ENCODE measurements around the gene CCDC18. TPM values are rescaled to one million over a fixed set of nuclear protein-coding genes. Genes with fewer than 3 reads are reported as not detected.
"Not testable (repeated sequence)": the region's sequence is repeated elsewhere in the genome, so short reads cannot be mapped to it uniquely, and the experiment has no call there.

CCDC18 gene
- total RNA-seq, 1 donor from 2014 or later = 2.2 TPM

DNA sequence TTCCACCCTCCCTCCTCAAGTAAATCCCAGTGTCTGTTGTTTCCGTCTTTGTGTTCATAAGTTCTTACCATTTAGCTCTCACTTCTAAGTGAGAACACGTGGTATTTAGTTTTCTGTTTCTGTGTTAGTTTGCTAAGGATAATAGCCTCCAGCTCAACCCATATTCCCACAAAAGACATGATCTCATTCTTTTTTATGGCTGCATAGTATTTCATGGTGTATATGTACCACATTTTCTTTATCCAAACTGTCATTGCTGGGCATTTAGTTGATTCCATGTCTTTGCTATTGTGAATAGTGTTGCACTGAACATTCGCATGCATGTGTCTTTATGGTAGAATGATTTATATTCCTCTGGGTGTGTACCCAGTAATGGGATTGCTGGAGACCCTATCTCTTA, 5.9 kb upstream of the CCDC18 start:
- not testable (repeated sequence) for DNase-seq (ENCODE audit: low read depth)

DNA sequence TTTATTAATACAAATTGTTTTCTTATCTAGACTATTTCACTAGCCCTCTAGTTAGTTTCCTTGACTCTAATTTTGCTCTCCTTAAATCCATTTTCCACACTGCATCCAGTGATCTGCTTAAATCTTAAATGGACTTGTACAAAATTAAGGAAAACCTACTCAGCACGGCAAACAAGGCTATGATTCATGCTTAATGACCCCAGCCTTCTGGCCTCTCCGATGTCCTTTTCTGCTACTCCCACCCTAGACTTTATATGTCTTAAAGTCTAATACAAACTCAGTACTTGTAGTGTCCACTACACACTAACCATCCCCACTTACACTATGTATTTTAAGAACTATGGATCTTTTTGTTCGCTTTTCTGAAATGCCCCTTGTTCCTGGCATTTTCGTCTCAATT, 2.5 kb upstream of the CCDC18 start:
- DNase-seq (ENCODE audit: low read depth) = peak; percentile 8

DNA sequence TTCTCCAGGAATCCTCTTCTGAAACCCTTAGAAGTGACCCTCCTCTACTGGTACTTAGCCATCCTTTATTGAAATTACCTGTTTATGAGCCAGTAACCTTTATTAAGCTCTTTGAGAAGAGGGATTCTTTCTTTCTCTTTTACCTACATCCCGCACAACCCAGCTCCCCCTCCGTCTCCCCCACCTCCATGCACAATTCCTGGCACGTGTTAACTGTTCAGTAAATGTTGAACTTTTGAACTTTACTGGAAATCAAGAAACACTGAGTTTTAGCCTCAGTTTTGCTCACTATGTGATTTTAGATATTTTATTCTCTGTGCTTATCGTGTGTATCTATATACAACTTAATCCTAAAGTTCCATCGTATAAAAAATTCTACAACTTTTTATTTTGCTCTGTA, 2.1 kb upstream of the CCDC18 start:
- DNase-seq (ENCODE audit: low read depth) = no peak

DNA sequence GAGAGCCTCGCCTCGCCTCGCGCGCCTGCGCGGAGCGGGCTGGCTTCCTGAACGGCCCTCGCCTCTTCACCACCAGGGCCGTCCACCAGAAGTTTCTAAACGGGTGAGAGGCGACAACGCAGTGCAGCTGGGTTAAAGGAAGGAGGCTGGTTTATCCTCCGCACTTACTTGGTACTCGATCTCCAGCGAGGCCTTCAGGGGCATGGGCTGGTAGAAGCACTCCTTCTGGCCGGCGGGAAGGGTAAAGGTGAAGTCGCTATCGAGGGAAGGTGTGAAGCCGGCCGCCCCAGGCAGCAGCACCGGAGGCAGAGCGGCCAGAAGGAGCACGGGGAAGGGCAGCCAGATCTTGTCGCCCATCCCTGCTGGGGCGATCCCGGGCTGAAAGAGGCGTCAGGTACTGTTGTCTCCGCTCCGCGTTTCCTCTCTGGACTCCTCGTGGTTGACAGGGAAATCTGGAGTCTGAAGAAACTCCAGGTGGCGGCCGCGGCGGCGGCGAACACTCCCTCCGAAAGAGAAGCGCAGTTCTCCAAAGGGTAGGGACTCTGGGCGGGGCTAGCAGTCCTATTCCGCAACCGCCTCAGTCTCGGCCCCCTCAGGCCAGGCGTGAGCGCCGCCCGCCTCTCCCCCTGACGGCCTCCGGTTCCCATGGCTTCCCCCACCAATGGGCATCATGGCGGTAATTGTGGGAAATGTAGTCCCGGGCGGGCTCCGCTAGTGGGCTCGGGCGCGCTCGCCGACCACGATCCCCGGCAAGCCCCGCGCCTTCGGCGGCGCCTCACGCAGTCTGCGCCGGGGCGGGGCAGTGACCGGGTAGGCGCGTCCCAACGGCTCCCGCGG, 420 bp upstream of the CCDC18 start, which contains the start of gene TMED5:
Gene TMED5, minus strand, starts transcription at position 528 of the 837 bp plus-strand sequence. Its CDS starts 171 bp downstream, at position 357.
- DNase-seq (ENCODE audit: low read depth) = peak; percentile 99

DNA sequence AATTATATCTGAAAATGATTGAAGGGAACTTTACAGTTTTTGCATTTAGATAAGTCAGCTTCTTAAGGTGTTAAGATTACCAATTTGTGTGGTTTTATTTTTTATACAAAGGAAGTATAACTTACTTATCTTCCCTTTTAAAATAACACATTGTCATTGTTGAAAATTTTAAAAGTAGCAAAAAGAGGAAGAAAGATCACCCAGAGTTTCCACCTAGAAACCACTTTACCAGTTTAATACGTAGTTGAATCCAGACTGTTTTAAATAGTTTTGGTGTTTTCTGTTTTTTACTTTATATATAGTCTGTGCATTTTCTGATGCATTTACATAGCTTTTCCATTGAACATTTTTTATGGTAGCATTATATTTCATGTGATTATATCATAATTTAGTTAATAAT, 6.1 kb downstream of the CCDC18 start:
- DNase-seq (ENCODE audit: low read depth) = no peak

DNA sequence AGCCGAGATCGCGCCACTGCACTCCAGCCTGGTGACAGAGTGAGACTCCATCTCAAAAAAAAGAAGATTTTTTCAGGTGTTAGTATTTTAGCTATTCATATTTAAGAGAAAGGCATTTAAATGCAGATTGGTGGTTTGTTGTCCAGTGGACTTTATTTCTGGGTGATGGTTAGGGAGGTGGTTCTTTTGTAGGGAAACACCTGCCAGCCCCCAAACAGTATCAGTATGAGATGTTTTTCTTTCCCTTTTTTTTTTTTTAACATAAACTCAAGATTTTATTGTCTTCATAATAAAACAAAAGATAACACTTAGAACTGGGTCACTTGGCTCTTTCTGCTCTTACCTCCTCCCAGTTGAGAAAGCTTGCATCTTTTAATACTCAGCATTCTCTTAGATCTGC, 9.9 kb downstream of the CCDC18 start:
- DNase-seq (ENCODE audit: low read depth) = no peak

DNA sequence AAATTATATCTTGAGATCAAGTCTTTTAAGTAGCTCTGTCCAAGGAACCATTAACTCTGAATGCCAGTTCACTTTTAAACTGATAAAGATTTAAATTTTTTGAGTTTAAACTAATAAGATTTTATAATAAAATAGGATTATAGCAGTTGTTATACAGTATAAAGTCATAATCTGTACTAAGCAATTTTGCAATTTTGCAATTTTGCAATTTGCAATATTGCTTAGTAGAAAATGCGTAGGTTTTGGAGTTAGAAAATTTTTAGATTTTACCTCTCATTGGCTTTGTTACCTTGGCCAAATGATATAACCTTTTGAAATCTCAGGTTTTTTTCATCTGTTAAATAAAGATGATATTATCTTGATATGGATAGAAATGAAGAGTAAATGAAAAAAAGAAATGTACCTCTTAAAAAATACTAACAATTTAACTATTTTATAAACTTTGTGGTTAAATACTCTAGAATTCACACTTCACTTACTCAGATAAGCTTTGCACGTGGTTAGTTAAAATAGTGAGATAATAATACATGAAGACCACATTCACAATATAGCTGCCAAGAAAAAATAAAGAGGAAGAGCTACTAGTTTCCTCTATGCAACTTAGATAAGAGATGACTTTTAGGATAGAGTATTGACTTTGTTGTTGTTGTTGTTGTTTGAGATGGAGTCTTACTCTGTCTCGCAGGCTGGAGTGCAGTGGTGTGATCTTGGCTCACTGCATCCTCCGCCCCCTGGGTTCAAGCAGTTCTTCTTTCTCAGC, 13.9 kb downstream of the CCDC18 start:
- DNase-seq (ENCODE audit: low read depth) = no peak

DNA sequence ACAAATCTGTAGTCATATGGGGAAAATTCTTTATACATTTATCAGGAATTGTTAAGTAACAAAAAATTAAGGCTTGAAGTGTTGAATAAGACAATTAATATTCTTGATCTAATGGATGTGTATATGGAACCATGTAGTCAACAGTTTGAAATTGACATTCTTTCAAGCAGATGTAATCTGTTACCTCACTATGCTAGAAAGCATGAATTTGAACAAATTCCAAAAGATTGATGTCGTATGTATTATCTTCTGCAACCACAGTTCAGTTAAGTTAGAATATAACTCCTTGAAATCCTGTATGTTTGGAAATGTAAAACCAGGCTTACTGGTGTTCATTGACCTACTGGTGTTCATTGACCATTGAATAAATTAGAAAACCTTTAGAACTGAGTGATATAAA, 16.1 kb downstream of the CCDC18 start:
- no peak for DNase-seq (ENCODE audit: low read depth)

DNA sequence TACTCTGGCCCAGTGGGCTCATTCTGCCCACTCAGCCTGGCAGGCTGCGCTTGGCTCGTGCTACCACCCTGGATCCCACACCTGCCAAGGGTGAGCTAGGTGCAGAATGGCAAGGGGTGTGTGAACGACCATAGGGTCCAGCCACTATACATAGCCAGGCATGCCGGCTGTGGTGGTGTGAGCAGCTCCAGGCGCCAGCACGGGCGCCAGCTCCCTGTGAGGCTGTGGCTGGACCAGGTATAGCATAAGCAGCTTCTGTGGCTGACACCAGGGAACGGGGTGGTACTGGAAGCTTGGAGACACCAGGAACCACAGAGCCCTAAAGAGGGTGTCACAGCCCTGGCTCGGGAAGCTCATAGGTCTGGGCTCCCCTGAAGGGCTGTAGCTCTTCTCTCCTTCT, 18.6 kb downstream of the CCDC18 start:
- no peak for DNase-seq (ENCODE audit: low read depth)

DNA sequence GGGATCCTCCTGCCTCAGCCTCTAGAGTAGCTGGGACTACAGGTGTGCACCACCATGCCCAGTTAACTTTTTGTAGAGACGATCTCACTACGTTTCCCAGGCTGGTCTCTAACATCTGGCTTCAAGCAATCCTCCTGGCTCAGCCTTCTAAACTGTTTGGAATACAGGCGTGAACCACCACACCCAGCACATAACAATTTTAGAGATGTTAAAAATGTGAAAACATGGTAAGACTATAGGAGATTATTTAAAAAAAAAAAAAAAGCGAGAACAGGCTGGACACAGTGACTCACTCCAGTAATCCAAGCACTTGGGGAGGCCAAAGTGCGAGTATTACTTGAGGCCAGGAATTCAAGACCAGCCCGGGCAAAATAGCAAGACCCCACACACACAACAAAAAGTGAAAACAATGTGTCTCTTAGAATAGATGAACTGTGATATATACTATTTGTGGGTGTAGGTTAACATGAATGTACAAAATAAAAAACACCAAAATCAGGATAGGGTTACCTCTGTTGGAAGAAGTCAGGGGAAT, 19.6 kb downstream of the CCDC18 start:
- DNase-seq (ENCODE audit: low read depth) = no peak

DNA sequence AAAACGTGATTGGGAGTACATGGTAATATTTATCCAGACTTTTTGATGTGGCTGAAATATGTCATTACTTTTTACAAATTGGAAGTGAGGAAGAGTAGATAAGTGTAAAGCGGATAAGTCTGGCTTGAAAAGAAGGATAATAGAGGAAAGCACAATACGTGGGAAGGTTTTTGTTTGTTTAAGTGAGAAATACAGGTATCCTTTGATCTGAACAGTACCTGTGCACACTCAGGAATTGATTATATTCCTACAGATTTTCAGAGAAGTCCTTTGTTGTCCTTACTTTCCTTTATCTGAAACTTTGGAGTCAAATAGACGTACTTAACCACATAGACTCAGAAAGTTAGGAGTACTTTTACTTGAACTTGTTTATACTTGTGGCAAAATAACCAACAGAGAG, 20.2 kb downstream of the CCDC18 start:
- no peak for DNase-seq (ENCODE audit: low read depth)

DNA sequence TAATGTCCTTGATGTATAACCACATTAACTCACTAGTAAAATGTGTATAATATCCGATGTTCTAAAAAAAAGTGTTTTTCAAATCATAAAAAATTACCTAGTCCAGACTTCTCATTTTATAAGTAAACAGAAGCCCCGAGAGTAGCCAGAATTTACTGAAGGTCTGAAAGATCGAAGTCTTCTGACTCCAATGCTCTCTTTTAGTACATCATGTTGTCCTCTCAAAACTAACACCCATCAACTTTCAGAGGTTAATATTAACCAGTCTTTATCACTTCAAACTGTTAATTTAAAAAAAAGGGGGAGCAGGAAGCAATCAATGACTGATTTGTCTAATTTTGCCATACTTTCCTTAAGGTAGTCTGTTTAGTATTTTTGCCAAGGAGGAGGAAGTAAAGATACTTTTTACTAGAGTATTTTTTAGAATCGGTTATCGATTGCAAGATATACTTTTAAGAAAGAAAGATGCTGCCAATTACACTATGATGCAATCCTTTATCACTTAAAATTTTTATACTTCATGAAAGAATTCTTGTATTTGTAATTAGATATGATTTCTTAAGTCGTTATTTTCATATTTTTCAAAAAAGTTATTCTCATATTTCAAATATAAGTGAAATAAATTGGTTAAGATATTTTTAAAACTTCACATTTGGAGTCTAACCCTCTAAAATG, 25.5 kb downstream of the CCDC18 start:
- no peak for DNase-seq (ENCODE audit: low read depth)

DNA sequence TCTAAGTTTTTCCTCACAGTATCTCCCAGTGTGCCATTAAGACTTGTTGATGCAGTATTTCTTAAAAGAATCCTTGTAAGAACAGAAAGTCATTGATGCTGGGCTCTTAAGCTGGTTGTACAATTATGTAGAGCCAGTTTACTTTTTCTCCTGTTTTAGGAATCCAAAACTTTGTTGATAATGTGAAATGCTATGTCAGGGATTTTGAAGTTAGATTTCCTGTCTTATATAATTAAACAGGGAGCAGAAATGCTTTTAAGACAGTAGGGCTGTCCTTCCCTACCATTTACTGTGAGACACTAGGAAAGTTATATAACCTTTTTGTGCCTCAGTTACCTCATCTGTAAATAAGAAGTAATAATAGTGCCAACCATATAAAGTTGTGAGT, 26.0 kb downstream of the CCDC18 start:
- DNase-seq (ENCODE audit: low read depth) = no peak

DNA sequence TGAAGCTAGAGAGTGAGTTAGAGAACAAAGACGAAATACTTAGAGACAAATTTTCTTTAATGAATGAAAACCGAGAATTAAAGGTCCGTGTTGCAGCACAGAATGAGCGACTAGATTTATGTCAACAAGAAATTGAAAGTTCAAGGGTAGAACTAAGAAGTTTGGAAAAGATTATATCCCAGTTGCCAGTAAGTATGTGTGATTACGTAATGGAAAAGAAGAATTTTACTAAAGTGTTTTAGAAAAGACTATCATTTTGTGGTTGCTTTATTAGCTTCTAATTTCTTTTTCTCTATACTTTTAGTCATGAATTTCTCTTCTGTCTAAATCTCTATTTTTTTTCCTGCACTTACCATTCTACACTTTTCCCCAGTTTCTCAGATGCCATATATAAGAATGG, 26.7 kb downstream of the CCDC18 start:
- no peak for DNase-seq (ENCODE audit: low read depth)

DNA sequence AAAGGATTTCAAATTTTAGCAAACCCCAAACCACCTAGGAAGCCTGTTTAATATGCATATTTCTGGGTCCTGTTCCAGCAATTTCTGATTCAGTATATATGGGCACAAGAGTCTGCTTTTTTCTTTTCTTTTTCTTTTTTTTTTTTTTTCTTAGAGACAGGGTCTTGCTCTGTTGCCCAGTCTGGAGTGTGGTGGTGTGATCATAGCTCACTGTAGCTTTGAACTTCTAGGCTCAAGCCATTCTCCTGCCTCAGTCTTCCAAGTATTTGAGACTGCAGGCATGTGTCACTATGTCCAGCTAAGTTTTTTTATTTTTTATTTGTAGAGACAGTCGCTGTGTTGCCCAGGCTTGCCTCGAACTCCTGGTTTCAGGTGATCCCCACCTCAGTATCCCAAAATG, 34.8 kb downstream of the CCDC18 start:
- no peak for DNase-seq (ENCODE audit: low read depth)

DNA sequence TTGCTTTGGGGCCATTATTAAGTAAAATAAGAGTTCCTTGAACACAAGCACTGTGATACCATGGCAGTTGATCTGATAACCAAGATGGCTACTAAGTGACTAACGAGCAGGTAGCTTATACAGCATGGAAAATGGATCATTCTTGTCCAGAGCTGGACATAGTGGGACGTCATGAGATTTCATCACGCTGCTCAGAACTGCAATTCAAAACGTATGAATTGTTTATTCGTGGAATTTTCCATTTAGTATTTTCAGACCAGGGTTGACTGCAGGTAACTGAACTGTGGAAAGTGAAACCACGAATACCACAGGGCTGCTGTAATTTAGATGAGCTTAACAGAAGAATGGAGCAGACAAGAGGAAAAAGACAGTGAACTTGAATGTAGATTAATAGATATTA, 38.9 kb downstream of the CCDC18 start:
- no peak for DNase-seq (ENCODE audit: low read depth)

DNA sequence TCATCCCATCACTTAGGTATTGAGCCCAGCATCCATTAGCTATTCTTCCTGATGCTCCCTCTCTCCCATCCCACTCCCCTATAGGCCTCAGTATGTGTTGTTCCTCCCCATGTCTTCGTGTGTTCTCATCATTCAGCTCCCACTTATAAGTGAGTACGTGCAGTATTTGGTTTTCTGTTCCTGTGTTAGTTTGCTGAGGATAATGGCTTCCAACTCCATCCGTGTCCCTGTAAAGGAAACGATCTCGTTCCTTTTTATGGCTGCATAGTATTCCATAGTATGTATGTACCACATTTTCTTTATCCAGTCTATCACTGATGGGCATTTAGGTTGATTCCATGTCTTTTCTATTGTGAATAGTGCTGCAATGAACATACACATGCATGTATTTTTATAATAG, 40.2 kb downstream of the CCDC18 start:
- DNase-seq (ENCODE audit: low read depth) = not testable (repeated sequence)

DNA sequence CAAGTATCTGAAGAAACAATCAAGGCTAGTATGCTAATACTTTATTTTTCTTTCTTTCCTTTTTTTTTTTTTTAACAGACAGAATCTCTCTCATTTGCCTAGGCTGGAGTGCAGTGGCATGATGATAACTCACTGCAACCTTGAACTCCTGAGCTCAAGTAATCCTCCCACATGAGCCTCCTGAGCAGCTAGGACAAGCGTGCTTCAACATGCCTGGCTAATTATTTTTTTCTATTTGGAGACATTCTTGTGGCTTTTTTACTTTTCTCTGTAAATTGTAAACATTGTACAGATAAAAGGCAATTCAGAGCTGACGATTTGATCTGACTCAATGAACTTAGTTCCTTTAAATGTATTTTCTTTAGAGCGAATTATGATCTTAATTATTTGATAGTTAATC, 41.4 kb downstream of the CCDC18 start:
- DNase-seq (ENCODE audit: low read depth) = no peak

DNA sequence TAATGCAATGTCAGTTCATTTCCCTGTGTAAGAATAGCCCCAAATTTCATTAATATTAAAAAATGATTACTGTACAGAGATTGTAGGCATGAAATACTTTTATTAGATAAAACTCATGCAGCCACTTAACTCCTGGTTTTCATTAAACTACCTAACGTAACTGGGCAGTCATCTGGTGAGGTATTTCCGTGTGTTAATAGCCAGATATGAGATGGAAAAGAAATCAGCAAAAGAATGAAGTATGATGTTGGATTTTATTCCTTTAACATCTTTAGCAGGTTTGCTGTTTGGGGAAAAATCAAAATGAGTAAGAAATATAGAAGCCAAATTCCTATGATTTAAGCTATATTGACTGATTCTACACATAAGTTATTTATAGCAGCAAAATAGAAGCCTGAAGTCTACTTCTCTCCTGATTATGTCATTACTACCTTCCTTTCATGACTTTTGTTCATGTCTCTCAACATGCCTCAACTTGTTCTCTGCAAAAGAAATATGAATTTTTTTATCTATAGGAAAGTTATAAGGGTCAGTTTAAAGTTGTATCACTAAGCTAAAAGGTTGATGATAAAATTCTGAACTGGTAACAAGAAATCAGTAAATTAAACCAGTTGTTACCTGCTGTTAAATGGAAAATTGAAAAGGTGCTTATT, 42.6 kb downstream of the CCDC18 start:
- DNase-seq (ENCODE audit: low read depth) = no peak

DNA sequence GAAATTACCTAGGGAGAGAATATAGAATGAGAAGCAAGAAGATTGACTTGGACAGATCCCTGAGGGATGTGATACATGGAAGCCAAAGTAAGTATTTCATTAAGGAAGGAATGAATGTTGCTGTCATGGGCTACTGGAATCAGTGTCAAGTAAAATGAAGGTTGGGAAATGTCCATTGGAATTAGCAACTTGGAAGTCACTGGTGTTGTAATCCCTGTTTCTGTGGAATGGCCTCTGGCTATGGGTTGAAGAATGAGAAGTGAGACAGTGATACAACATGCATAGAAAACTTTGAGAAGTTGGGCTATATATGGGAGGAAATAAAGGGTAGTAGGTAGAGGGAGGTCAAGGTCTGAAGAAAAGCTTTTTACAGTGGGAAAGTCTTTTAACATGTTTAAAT, 54.7 kb downstream of the CCDC18 start:
- DNase-seq (ENCODE audit: low read depth) = no peak

DNA sequence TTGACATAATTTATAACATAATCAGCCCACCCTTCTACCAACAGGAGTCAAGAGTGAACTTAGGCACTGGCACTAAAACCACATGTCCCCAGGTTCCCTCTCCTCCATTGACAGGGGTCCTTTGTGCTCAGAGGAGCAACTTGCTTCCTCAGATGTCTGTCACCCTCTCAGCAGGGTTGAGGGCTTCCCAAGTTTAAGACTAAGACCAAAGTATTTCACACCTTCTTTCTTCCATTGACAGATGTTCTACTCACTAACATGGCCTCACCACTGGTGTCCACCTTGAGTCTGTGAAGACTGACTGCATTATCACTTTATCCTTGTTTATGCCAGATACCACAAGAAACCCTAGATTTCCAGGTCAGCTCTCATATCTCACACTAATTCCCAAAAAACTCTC, 56.5 kb downstream of the CCDC18 start:
- no peak for DNase-seq (ENCODE audit: low read depth)

Measured in myocyte (in vitro differentiated cells).